IMR-90 (cell line): ENCODE measurements around the gene CTNNBIP1. TPM values are rescaled to one million over a fixed set of nuclear protein-coding genes. Genes with fewer than 3 reads are reported as not detected.

Experiments
- ATAC-seq: fragments of 200-7000 bp; cut with Tn5 transposase; 2 replicates; pipeline ENCODE4 v1.9.1; 2020; ENCODE audit warnings: low read depth, mild to moderate bottlenecking, moderate library complexity
- BruUV-seq: library from RNA; stranded (reverse); fragments of 400-500 nt; replicated peaks from 2 replicates; lab custom pipeline; 2021; lab: Mats Ljungman, UMichigan
- CTCF ChIA-PET: fragments of 300-600 bp; formaldehyde crosslinking; extraction: SDS; loops from one replicate; lab custom pipeline; 2021; ENCODE audit warnings: antibody characterized with exemption; lab: Yijun Ruan, JAX
- POLR2A ChIA-PET: fragments of 300-600 bp; sonication (Branson Sonifier 250); formaldehyde crosslinking; loops from one replicate; lab custom pipeline; 2022; ENCODE audit warnings: antibody characterized with exemption; ENCODE audit not compliant: unreplicated experiment; lab: Charles Lee
- DNase-seq: peaks from one replicate; pipeline ENCODE4 v3.0.0; 2013
- H2AFZ ChIP-seq: replicated peaks from 2 replicates; pipeline ENCODE3; 2013; ENCODE audit warnings: low read length, mild to moderate bottlenecking; ENCODE audit not compliant: poor library complexity
- H2AK5ac ChIP-seq: 2 replicates; pipeline ENCODE4 v1.6.1; 2013; ENCODE audit warnings: low read depth, low read length, inconsistent platforms
- H2AK9ac ChIP-seq: replicated peaks from 2 replicates; pipeline ENCODE3; 2013; ENCODE audit warnings: mild to moderate bottlenecking, low read depth, low read length, moderate library complexity; ENCODE audit not compliant: poor library complexity
- H2BK120ac ChIP-seq: 2 replicates; pipeline ENCODE4 v1.6.1; 2013; ENCODE audit warnings: low read depth, low read length, inconsistent platforms
- H2BK15ac ChIP-seq: 3 replicates; pipeline ENCODE4 v1.6.1; 2013; ENCODE audit warnings: low read depth, low read length, inconsistent platforms
- H2BK20ac ChIP-seq: 2 replicates; pipeline ENCODE4 v1.6.1; 2013; ENCODE audit warnings: low read depth, mild to moderate bottlenecking, inconsistent platforms, low read length, moderate library complexity
- H2BK5ac ChIP-seq: 2 replicates; pipeline ENCODE4 v1.6.1; 2013; ENCODE audit warnings: mild to moderate bottlenecking, low read depth, low read length, inconsistent platforms; ENCODE audit not compliant: poor library complexity, severe bottlenecking
- H3K14ac ChIP-seq: replicated peaks from 2 replicates; pipeline ENCODE4 v1.6.1; 2013; ENCODE audit warnings: low read depth, low read length, inconsistent platforms
- H3K18ac ChIP-seq: 2 replicates; pipeline ENCODE4 v1.6.1; 2013; ENCODE audit warnings: low read depth, low read length, control low read depth
- H3K23ac ChIP-seq: 2 replicates; pipeline ENCODE4 v1.6.1; 2013; ENCODE audit warnings: low read depth, low read length, inconsistent platforms
- H3K27ac ChIP-seq: 2 replicates; pipeline ENCODE4 v1.5.1; 2013; ENCODE audit warnings: mild to moderate bottlenecking, control low read depth, low read length; ENCODE audit not compliant: insufficient read depth
- H3K27me3 ChIP-seq: 2 replicates; pipeline ENCODE4 v1.6.1; 2013; ENCODE audit warnings: low read length; ENCODE audit not compliant: control insufficient read depth, insufficient read depth
- H3K36me3 ChIP-seq: 2 replicates; pipeline ENCODE4 v1.6.1; 2013; ENCODE audit warnings: low read length, mixed read lengths; ENCODE audit not compliant: control insufficient read depth, insufficient read depth
- H3K4ac ChIP-seq: 2 replicates; pipeline ENCODE4 v1.6.1; 2013; ENCODE audit warnings: low read depth, low read length, inconsistent platforms
- H3K4me1 ChIP-seq: 2 replicates; pipeline ENCODE4 v1.6.1; 2013; ENCODE audit warnings: low read length, mixed read lengths; ENCODE audit not compliant: control insufficient read depth, insufficient read depth
- H3K4me2 ChIP-seq: 2 replicates; pipeline ENCODE4 v1.6.1; 2013; ENCODE audit warnings: low read depth, mild to moderate bottlenecking, control low read depth, low read length, moderate library complexity
- H3K4me3 ChIP-seq: 2 replicates; pipeline ENCODE4 v1.5.1; 2013; ENCODE audit warnings: low read depth, mild to moderate bottlenecking, control low read depth, low read length, moderate library complexity; ENCODE audit not compliant: insufficient read depth
- H3K56ac ChIP-seq: 2 replicates; pipeline ENCODE4 v1.6.1; 2013; ENCODE audit warnings: low read length, inconsistent platforms; ENCODE audit not compliant: insufficient read depth; ENCODE audit errors: extremely low read depth
- H3K79me1 ChIP-seq, 2 experiments: 2 replicates each; pipeline ENCODE4 v1.6.1; 2013; ENCODE audit warnings: low read length in 2 of 2, inconsistent platforms in 1 of 2, low read depth in 1 of 2
- H3K9ac ChIP-seq: 2 replicates; pipeline ENCODE4 v1.6.1; 2013; ENCODE audit warnings: low read depth, low read length, control low read depth
- H3K9me1 ChIP-seq: 2 replicates; pipeline ENCODE4 v1.6.1; 2013; ENCODE audit warnings: low read length, inconsistent platforms; ENCODE audit not compliant: insufficient read depth
- H3K9me3 ChIP-seq: 2 replicates; pipeline ENCODE4 v1.6.1; 2013; ENCODE audit warnings: low read length; ENCODE audit not compliant: control insufficient read depth, insufficient read depth
- H4K20me1 ChIP-seq: 2 replicates; pipeline ENCODE4 v1.6.1; 2013; ENCODE audit warnings: low read length, inconsistent platforms; ENCODE audit not compliant: insufficient read depth
- H4K5ac ChIP-seq: 2 replicates; pipeline ENCODE4 v1.6.1; 2013; ENCODE audit warnings: mild to moderate bottlenecking, low read depth, low read length, control low read depth
- H4K8ac ChIP-seq, 2 experiments: 2 replicates each; pipeline ENCODE4 v1.6.1; 2013; ENCODE audit warnings: low read depth in 2 of 2, low read length in 2 of 2, control low read depth in 1 of 2, inconsistent platforms in 1 of 2
- H4K91ac ChIP-seq: 2 replicates; pipeline ENCODE4 v1.6.1; 2013; ENCODE audit warnings: low read depth, low read length, inconsistent platforms; ENCODE audit not compliant: insufficient read depth
- CEBPB ChIP-seq: IDR thresholded peaks from 2 replicates; pipeline ENCODE4 v1.6.1; 2012; ENCODE audit warnings: low read depth, low read length, improper control_type of control experiment
- CHD1 ChIP-seq: IDR thresholded peaks from 2 replicates; pipeline ENCODE4 v1.6.1; 2012; ENCODE audit warnings: low read depth, low read length, improper control_type of control experiment
- FOS ChIP-seq: fragments of 150-350 bp; IDR thresholded peaks from 2 replicates; pipeline ENCODE4 v1.6.1; 2016; ENCODE audit warnings: low read depth, low read length
- MAFK ChIP-seq: IDR thresholded peaks from 2 replicates; pipeline ENCODE4 v1.6.1; 2012; ENCODE audit warnings: low read depth, low read length, improper control_type of control experiment
- MXI1 ChIP-seq: IDR thresholded peaks from 2 replicates; pipeline ENCODE4 v1.6.1; 2012; ENCODE audit warnings: low read depth, mild to moderate bottlenecking, low read length, moderate library complexity, borderline replicate concordance
- NFE2L2 ChIP-seq: fragments of 150-350 bp; IDR thresholded peaks from 2 replicates; pipeline ENCODE4 v1.6.1; 2016; ENCODE audit warnings: low read depth, mild to moderate bottlenecking, low read length
- RAD21 ChIP-seq: IDR thresholded peaks from 2 replicates; pipeline ENCODE4 v1.6.1; 2012; ENCODE audit warnings: low read length, improper control_type of control experiment
- RCOR1 ChIP-seq: IDR thresholded peaks from 2 replicates; pipeline ENCODE4 v1.6.1; 2012; ENCODE audit warnings: mild to moderate bottlenecking, low read length, improper control_type of control experiment; ENCODE audit not compliant: insufficient replicate concordance
- RFX5 ChIP-seq: IDR thresholded peaks from 2 replicates; pipeline ENCODE4 v1.8.0; 2012; ENCODE audit warnings: low read depth, mild to moderate bottlenecking, low read length, moderate library complexity
- SMC3 ChIP-seq: fragments of 150-350 bp; IDR thresholded peaks from 2 replicates; pipeline ENCODE4 v1.6.1; 2016; ENCODE audit warnings: low read depth, mild to moderate bottlenecking, antibody characterized with exemption, low read length, moderate library complexity
- WGBS, 2 experiments: methylation state at CpG; one replicate each; pipeline versions ENCODE4 v1.1.5 to v1.1.7; 2013; ENCODE audit warnings: missing lambda C conversion rate in 2 of 2; ENCODE audit not compliant: insufficient read length in 1 of 2; ENCODE audit errors: extremely low coverage in 2 of 2; 5-methylcytosine and 5-hydroxymethylcytosine counted together
- dilution Hi-C: fragments of 300-500 bp; cut with HindIII; formaldehyde crosslinking; loops from one replicate; pipeline ENCODE4 v1.14.3; 2018; ENCODE audit warnings: low sequenced_read_pairs; ENCODE audit not compliant: unreplicated experiment
- in situ Hi-C: fragments of 300-500 bp; cut with MboI; formaldehyde crosslinking; loops from 3 replicates; pipeline ENCODE4 v1.14.3; 2019; ENCODE audit warnings: low sequenced_read_pairs, inconsistent platforms, mixed read lengths
- intact Hi-C: fragments of 100-400 bp; cut with micrococcal nuclease; formaldehyde crosslinking; loops from 2 replicates; pipeline ENCODE4 v1.10.0; 2022
- polyA plus RNA-seq, 3 experiments: library from polyadenylated mRNA; depleted of rRNA; stranded (reverse); fragments of >200 nt; gene quantifications; 2 replicates each; pipeline ENCODE4 v1.2.3, GENCODE V29; 2012; ENCODE audit warnings: low replicate concordance in 1 of 3
- total RNA-seq: library from RNA; depleted of rRNA; stranded (reverse); fragments of >200 nt; gene quantifications from 2 replicates; pipeline ENCODE4 v1.2.3, GENCODE V29; 2012
- TF ChIP-seq, protein P1 (sequence below): fragments of 150-350 bp; IDR thresholded peaks from 2 replicates; pipeline ENCODE4 v1.6.1; 2016; ENCODE audit warnings: low read depth, mild to moderate bottlenecking, low read length, moderate library complexity, borderline replicate concordance
- TF ChIP-seq, protein P2 (sequence below): conservative IDR thresholded peaks from 2 replicates; pipeline ENCODE4 v1.5.1; 2012; ENCODE audit warnings: mild to moderate bottlenecking, low read depth, low read length, improper control_type of control experiment

The CTNNBIP1 gene
- total and polyA plus RNA-seq, 2 of the 4 experiments (the other 2 are of a cell fraction), result 24.7 to 28.5 TPM

DNA sequence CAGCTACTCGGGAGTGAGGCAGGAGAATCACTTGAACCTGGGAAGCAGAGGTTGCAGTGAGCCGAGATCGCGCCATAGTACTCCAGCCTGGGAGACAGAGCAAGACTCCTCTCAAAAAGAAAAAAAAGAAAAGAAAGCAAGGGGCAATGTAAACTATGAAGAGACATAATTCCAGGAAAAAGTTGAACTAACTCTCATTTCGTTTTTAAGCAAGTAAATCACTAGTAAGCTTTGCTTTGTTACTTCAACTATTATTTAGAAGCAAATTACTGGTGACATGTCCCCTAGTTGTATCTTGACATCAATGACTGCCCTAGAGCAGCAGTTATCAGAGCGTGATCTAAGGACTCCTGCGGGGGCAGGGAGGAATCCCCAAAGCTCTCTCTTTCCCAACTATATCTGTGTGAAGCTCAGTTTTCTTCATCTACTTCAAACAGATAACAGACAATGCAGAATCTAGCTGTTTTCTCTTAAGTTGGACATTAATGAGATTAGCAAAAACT, 105.0 kb downstream of the CTNNBIP1 start:
- Histone ChIP-seq H3K4me2 (no peak overlapping the region; the same call in 1 of the 2 replicates), H3K23ac (no peak overlapping the region), H2BK20ac (no peak overlapping the region), H2BK15ac (no peak overlapping the region), H2BK120ac (no peak overlapping the region), H4K91ac (no peak overlapping the region), H2AK5ac (no peak overlapping the region), H3K27me3 (no peaks in the 10 kb centered on the region), H3K36me3 (no peaks in the 10 kb centered on the region; the same call in 1 of the 2 replicates), H3K56ac (no peak overlapping the region), H3K9ac (no peak overlapping the region), H3K27ac (no peak overlapping the region), H3K14ac (no peak overlapping the region), H4K8ac (no peak overlapping the region), H2BK5ac (no peak overlapping the region), H3K18ac (no peak overlapping the region), H3K9me3 (no peaks in the 10 kb centered on the region), H2AFZ (no peak overlapping the region), H4K5ac (no peak overlapping the region), H3K79me1 (peaks cover 12 to 68% of the 10 kb centered on the region in 2 experiments; a peak in 3 of 4 replicates), H2AK9ac (peak overlapping the region; percentile 34), H4K20me1 (peaks cover 67% of the 10 kb centered on the region), H3K4me3 (no peak overlapping the region), H3K9me1 (peaks cover 12% of the 10 kb centered on the region), H3K4ac (no peak overlapping the region), H3K4me1 (peaks cover 5% of the 10 kb centered on the region; the same call in 1 of the 2 replicates)
- peak; percentile 14; the same call in 1 of the 2 replicates for ATAC-seq
- no CpG with 5 or more reads among the region's 7 CpGs for WGBS, 2 experiments
- in situ Hi-C loops, result no loop called here
- CTCF ChIA-PET, result interaction anchor here (1.2 kb wide), 1 partner anchor 9 kb away, joined by 4 read pairs; no protein-coding TSS in a partner anchor
- BruUV-seq, result no TSS peak
- dilution Hi-C loops, result no loop called here
- POLR2A ChIA-PET, result interaction anchor here (0.5 kb wide), 1 partner anchor 11 kb away, joined by 6 read pairs; no protein-coding TSS in a partner anchor
- TF ChIP-seq RCOR1, result no peak
- TF ChIP-seq CHD1, result no peak
- TF ChIP-seq NFE2L2, result no peak
- TF ChIP-seq MXI1, result no peak
- TF ChIP-seq MAFK, result no peak
- no peak for TF ChIP-seq RFX5
- TF ChIP-seq, protein P1, sequence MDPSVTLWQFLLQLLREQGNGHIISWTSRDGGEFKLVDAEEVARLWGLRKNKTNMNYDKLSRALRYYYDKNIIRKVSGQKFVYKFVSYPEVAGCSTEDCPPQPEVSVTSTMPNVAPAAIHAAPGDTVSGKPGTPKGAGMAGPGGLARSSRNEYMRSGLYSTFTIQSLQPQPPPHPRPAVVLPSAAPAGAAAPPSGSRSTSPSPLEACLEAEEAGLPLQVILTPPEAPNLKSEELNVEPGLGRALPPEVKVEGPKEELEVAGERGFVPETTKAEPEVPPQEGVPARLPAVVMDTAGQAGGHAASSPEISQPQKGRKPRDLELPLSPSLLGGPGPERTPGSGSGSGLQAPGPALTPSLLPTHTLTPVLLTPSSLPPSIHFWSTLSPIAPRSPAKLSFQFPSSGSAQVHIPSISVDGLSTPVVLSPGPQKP, result no peak
- TF ChIP-seq CEBPB, result no peak
- TF ChIP-seq, protein P2, sequence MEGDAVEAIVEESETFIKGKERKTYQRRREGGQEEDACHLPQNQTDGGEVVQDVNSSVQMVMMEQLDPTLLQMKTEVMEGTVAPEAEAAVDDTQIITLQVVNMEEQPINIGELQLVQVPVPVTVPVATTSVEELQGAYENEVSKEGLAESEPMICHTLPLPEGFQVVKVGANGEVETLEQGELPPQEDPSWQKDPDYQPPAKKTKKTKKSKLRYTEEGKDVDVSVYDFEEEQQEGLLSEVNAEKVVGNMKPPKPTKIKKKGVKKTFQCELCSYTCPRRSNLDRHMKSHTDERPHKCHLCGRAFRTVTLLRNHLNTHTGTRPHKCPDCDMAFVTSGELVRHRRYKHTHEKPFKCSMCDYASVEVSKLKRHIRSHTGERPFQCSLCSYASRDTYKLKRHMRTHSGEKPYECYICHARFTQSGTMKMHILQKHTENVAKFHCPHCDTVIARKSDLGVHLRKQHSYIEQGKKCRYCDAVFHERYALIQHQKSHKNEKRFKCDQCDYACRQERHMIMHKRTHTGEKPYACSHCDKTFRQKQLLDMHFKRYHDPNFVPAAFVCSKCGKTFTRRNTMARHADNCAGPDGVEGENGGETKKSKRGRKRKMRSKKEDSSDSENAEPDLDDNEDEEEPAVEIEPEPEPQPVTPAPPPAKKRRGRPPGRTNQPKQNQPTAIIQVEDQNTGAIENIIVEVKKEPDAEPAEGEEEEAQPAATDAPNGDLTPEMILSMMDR, result no peak
- TF ChIP-seq RAD21, result no peak
- TF ChIP-seq FOS, result no peak
- no peak for TF ChIP-seq SMC3
- intact Hi-C loops, result no loop called here
- DNase-seq, result no peak
